ENCODE results near the gene ATP6V1G1. TPM values are rescaled to one million over a fixed set of nuclear protein-coding genes. Genes with fewer than 3 reads are reported as not detected.

The ATP6V1G1 gene
- total and polyA plus RNA-seq, 2 donors (not counting 1 experiment from before 2014, with no cell fraction given) = 86.8 to 150 TPM

- no peak for ATAC-seq (ENCODE audit: low read depth)
These were observed 34.9 kb upstream of the ATP6V1G1 start for GRCh38 chr9:114552706-114553105.

DNA sequence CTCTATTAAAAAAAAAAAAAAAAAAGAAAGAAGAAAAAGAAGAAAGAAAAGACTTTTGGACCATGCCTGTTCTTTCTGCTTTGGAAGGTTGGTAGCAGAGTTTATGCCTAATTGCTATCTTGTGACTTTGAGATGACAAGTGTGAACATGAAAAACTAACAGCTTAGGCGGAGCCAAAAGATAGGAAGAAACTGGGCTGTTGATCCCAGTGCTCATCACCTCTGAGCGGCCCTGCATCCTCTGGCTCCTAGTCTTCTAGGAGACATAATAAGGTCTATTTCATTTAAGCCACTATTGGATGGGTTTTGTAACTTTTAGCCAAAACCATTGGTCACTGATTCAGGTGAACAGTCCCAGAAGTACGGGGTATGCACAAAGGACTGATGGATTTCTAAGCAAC lies 34.4 kb upstream of the ATP6V1G1 start:
- intact Hi-C loops (cut with micrococcal nuclease) = no loop called here
- H3K36me3 ChIP-seq (replicated peaks in 1 of 2; ENCODE audit: control extremely low read depth in 1 of 2, control insufficient read depth in 1 of 2, extremely low read depth in 1 of 2, insufficient read depth in 2 of 2, low read length in 1 of 2) = no peaks in the 10 kb centered on the region

More at GRCh38 chr9:114552706-114553105, 34.9 kb upstream of the ATP6V1G1 start:
- Histone ChIP-seq H3K4me3 (ENCODE audit: control extremely low read depth in 1 of 5, extremely low read depth in 1 of 5, insufficient read depth in 1 of 5, low read depth in 2 of 5, low read length in 4 of 5) (no peak overlapping the region), H3K27me3 (replicated peaks in 1 of 4; ENCODE audit: control extremely low read depth in 1 of 4, control insufficient read depth in 3 of 4, insufficient read depth in 4 of 4, low read length in 3 of 4) (no peaks in the 10 kb centered on the region), H2AFZ (ENCODE audit: insufficient read depth, low read depth, low read length, poor library complexity, severe bottlenecking) (no peak overlapping the region), H3K9ac (ENCODE audit: low read length) (no peak overlapping the region), H4K20me1 (ENCODE audit: control insufficient read depth, insufficient read depth, low read length, poor library complexity, severe bottlenecking) (no peaks in the 10 kb centered on the region), H3K27ac (ENCODE audit: low read length in 2 of 2) (no peak overlapping the region), H3K36me3 (replicated peaks in 1 of 2; ENCODE audit: control extremely low read depth in 1 of 2, control insufficient read depth in 1 of 2, extremely low read depth in 1 of 2, insufficient read depth in 2 of 2, low read length in 1 of 2) (no peaks in the 10 kb centered on the region), H3K4me1 (ENCODE audit: control insufficient read depth in 2 of 2, insufficient read depth in 2 of 2, low read length in 2 of 2) (peaks cover 5 to 11% of the 10 kb centered on the region in 2 donors), H3K79me2 (ENCODE audit: control insufficient read depth, insufficient read depth, low read length) (no peaks in the 10 kb centered on the region), H3K9me3 (ENCODE audit: control extremely low read depth in 1 of 3, control insufficient read depth in 2 of 3, insufficient read depth in 1 of 3, low read length in 2 of 3) (peaks cover 0 to 13% (median 2%) of the 10 kb centered on the region in 3 donors), H3K4me2 (replicated peaks; ENCODE audit: low read depth, low read length, poor library complexity, severe bottlenecking) (no peak overlapping the region)
- no peak for DNase-seq
- WGBS (ENCODE audit: insufficient coverage) = 96% methylated on average over 4 of the region's 5 CpGs
- TF ChIP-seq, protein P1, sequence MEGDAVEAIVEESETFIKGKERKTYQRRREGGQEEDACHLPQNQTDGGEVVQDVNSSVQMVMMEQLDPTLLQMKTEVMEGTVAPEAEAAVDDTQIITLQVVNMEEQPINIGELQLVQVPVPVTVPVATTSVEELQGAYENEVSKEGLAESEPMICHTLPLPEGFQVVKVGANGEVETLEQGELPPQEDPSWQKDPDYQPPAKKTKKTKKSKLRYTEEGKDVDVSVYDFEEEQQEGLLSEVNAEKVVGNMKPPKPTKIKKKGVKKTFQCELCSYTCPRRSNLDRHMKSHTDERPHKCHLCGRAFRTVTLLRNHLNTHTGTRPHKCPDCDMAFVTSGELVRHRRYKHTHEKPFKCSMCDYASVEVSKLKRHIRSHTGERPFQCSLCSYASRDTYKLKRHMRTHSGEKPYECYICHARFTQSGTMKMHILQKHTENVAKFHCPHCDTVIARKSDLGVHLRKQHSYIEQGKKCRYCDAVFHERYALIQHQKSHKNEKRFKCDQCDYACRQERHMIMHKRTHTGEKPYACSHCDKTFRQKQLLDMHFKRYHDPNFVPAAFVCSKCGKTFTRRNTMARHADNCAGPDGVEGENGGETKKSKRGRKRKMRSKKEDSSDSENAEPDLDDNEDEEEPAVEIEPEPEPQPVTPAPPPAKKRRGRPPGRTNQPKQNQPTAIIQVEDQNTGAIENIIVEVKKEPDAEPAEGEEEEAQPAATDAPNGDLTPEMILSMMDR (IDR thresholded peaks at IDR 0.05) = no peak
- no peak for TF ChIP-seq EZH2 (IDR thresholded peaks at IDR 0.05; ENCODE audit: borderline replicate concordance, insufficient read depth, low read depth, low read length, poor library complexity, severe bottlenecking)
- no peaks in the 10 kb centered on the region for H3K27me3 Mint-ChIP-seq
- POLR2A ChIA-PET = no interaction called here
- intact Hi-C loops (cut with micrococcal nuclease) = no loop called here
- no peak overlapping the region for H3K4me3 Mint-ChIP-seq
- H3K27ac Mint-ChIP-seq = no peak overlapping the region
- peaks cover 18% of the 10 kb centered on the region for H3K4me1 Mint-ChIP-seq
- CTCF ChIA-PET = no interaction called here
- H3K9me3 Mint-ChIP-seq (ENCODE audit: insufficient read depth) = no peaks in the 10 kb centered on the region

More for the DNA sequence above, 34.4 kb upstream of the ATP6V1G1 start:
- ATAC-seq (ENCODE audit: low read depth) (no peak), DNase-seq (no peak)
- Histone ChIP-seq H3K9ac (ENCODE audit: low read length) (no peak overlapping the region), H3K27ac (ENCODE audit: low read length in 2 of 2) (no peak overlapping the region), H3K27me3 (replicated peaks in 1 of 4; ENCODE audit: control extremely low read depth in 1 of 4, control insufficient read depth in 3 of 4, insufficient read depth in 4 of 4, low read length in 3 of 4) (no peaks in the 10 kb centered on the region), H4K20me1 (ENCODE audit: control insufficient read depth, insufficient read depth, low read length, poor library complexity, severe bottlenecking) (no peaks in the 10 kb centered on the region), H3K9me3 (ENCODE audit: control extremely low read depth in 1 of 3, control insufficient read depth in 2 of 3, insufficient read depth in 1 of 3, low read length in 2 of 3) (peaks cover 0 to 10% (median 1%) of the 10 kb centered on the region in 3 donors), H3K4me3 (ENCODE audit: control extremely low read depth in 1 of 5, extremely low read depth in 1 of 5, insufficient read depth in 1 of 5, low read depth in 2 of 5, low read length in 4 of 5) (no peak overlapping the region), H3K4me2 (replicated peaks; ENCODE audit: low read depth, low read length, poor library complexity, severe bottlenecking) (no peak overlapping the region), H3K4me1 (ENCODE audit: control insufficient read depth in 2 of 2, insufficient read depth in 2 of 2, low read length in 2 of 2) (peaks cover 5 to 11% of the 10 kb centered on the region in 2 donors), H3K79me2 (ENCODE audit: control insufficient read depth, insufficient read depth, low read length) (no peaks in the 10 kb centered on the region), H2AFZ (ENCODE audit: insufficient read depth, low read depth, low read length, poor library complexity, severe bottlenecking) (no peak overlapping the region)
- no peaks in the 10 kb centered on the region for H3K27me3 Mint-ChIP-seq
- no peak overlapping the region for H3K27ac Mint-ChIP-seq
- WGBS (ENCODE audit: insufficient coverage) = 100% methylated on average over 3 of the region's 3 CpGs
- H3K4me1 Mint-ChIP-seq = peaks cover 23% of the 10 kb centered on the region
- H3K4me3 Mint-ChIP-seq = no peak overlapping the region
- ChIA-PET CTCF (no interaction called here), POLR2A (no interaction called here)
- H3K9me3 Mint-ChIP-seq (ENCODE audit: insufficient read depth) = no peaks in the 10 kb centered on the region
- TF ChIP-seq, protein P1 (IDR thresholded peaks at IDR 0.05) = no peak
- TF ChIP-seq EZH2 (IDR thresholded peaks at IDR 0.05; ENCODE audit: borderline replicate concordance, insufficient read depth, low read depth, low read length, poor library complexity, severe bottlenecking) = no peak

Measured in B cell (primary cell).